ENCODE results near the gene ZSCAN2.
"Not testable (repeated sequence)": the region's sequence is repeated elsewhere in the genome, so short reads cannot be mapped to it uniquely, and the experiment has no call there.

Gene ZSCAN2

GRCh38 chr15:84600687-84601554 lies at the start of gene ZSCAN2:
TSS of gene ZSCAN2 (plus strand) at chr15:84601009. CDS start at chr15:84603928, 2,919 bp downstream.
- peak; percentile 98 for DNase-seq (ENCODE audit: low read depth)
- peak; percentile 43 for TF ChIP-seq POLR2A (IDR thresholded peaks at IDR 0.05; ENCODE audit: extremely low read depth, insufficient read length)
- no peak for TF ChIP-seq MAX (IDR thresholded peaks at IDR 0.05; ENCODE audit: low read depth, low read length)
- TF ChIP-seq MYC (IDR thresholded peaks at IDR 0.05; ENCODE audit: low read depth, low read length): 0 out of 2 replicates have a peak, but pooled peaks have one; percentile 4
- TF ChIP-seq CTCF (IDR thresholded peaks at IDR 0.05; ENCODE audit: low read depth, low read length): no peak
- H3K4me3 ChIP-seq (ENCODE audit: low read depth, low read length): peak within 1 kb of the TSS; percentile 86

GRCh38 chr15:84551624-84552023 lies 49.2 kb upstream of the ZSCAN2 start:
- H3K4me3 ChIP-seq (ENCODE audit: low read depth, low read length); DNase-seq (ENCODE audit: low read depth): not testable (repeated sequence)

GRCh38 chr15:84552896-84553295 lies 47.9 kb upstream of the ZSCAN2 start:
- H3K4me3 ChIP-seq (ENCODE audit: low read depth, low read length): no peak overlapping the region
- no peak for DNase-seq (ENCODE audit: low read depth)
- TF ChIP-seq MAX (IDR thresholded peaks at IDR 0.05; ENCODE audit: low read depth, low read length) (no peak), POLR2A (IDR thresholded peaks at IDR 0.05; ENCODE audit: extremely low read depth, insufficient read length) (no peak), MYC (IDR thresholded peaks at IDR 0.05; ENCODE audit: low read depth, low read length) (no peak), CTCF (IDR thresholded peaks at IDR 0.05; ENCODE audit: low read depth, low read length) (no peak)

- H3K4me3 ChIP-seq (ENCODE audit: low read depth, low read length): not testable (repeated sequence)
Measured at GRCh38 chr15:84556690-84557089, 44.1 kb upstream of the ZSCAN2 start.

GRCh38 chr15:84568021-84568420 lies 32.8 kb upstream of the ZSCAN2 start:
- H3K4me3 ChIP-seq (ENCODE audit: low read depth, low read length); DNase-seq (ENCODE audit: low read depth): not testable (repeated sequence)

More at GRCh38 chr15:84556690-84557089, 44.1 kb upstream of the ZSCAN2 start:
- not testable (repeated sequence) for DNase-seq (ENCODE audit: low read depth)

- no peak for TF ChIP-seq MYC (IDR thresholded peaks at IDR 0.05; ENCODE audit: low read depth, low read length)
- TF ChIP-seq POLR2A (IDR thresholded peaks at IDR 0.05; ENCODE audit: extremely low read depth, insufficient read length): no peak
- no peak for TF ChIP-seq CTCF (IDR thresholded peaks at IDR 0.05; ENCODE audit: low read depth, low read length)
- TF ChIP-seq MAX (IDR thresholded peaks at IDR 0.05; ENCODE audit: low read depth, low read length): no peak
- H3K4me3 ChIP-seq (ENCODE audit: low read depth, low read length): peak overlapping the region; percentile 65
- peak; percentile 61 for DNase-seq (ENCODE audit: low read depth)
Measured at GRCh38 chr15:84570164-84570735, 30.6 kb upstream of the ZSCAN2 start.

GRCh38 chr15:84572231-84572630 lies 28.6 kb upstream of the ZSCAN2 start:
- DNase-seq (ENCODE audit: low read depth): no peak
- TF ChIP-seq MYC (IDR thresholded peaks at IDR 0.05; ENCODE audit: low read depth, low read length) (no peak), CTCF (IDR thresholded peaks at IDR 0.05; ENCODE audit: low read depth, low read length) (no peak), POLR2A (IDR thresholded peaks at IDR 0.05; ENCODE audit: extremely low read depth, insufficient read length) (no peak), MAX (IDR thresholded peaks at IDR 0.05; ENCODE audit: low read depth, low read length) (no peak)
- no peak overlapping the region for H3K4me3 ChIP-seq (ENCODE audit: low read depth, low read length)
